ENCODE data around the gene PIGV. TPM values are rescaled to one million over a fixed set of nuclear protein-coding genes. Genes with fewer than 3 reads are reported as not detected.
"Not testable (repeated sequence)": the region's sequence is repeated elsewhere in the genome, so short reads cannot be mapped to it uniquely, and the experiment has no call there.

PIGV gene
- total RNA-seq, 1 donor: 16.8 TPM

- no peak for DNase-seq (ENCODE audit: low read depth)
- no peak overlapping the region for H3K4me3 ChIP-seq (ENCODE audit: low read depth, low read length)
- no peak for TF ChIP-seq CTCF (IDR thresholded peaks at IDR 0.05; ENCODE audit: insufficient read depth, low read depth, low read length)
These were observed 51.0 kb downstream of the PIGV start for GRCh38 chr1:26838474-26839338.

- TF ChIP-seq CTCF (IDR thresholded peaks at IDR 0.05; ENCODE audit: insufficient read depth, low read depth, low read length): no peak
- no peak overlapping the region for H3K4me3 ChIP-seq (ENCODE audit: low read depth, low read length)
- no peak for DNase-seq (ENCODE audit: low read depth)
These were observed 51.6 kb downstream of the PIGV start for GRCh38 chr1:26839339-26839722.

- TF ChIP-seq CTCF (IDR thresholded peaks at IDR 0.05; ENCODE audit: insufficient read depth, low read depth, low read length): no peak
These were observed 52.0 kb downstream of the PIGV start for GRCh38 chr1:26839779-26840178.

GRCh38 chr1:26844424-26845196 lies 56.9 kb downstream of the PIGV start:
- no peak for DNase-seq (ENCODE audit: low read depth)
- no peak overlapping the region for H3K4me3 ChIP-seq (ENCODE audit: low read depth, low read length)
- TF ChIP-seq CTCF (IDR thresholded peaks at IDR 0.05; ENCODE audit: insufficient read depth, low read depth, low read length): no peak

More at GRCh38 chr1:26839779-26840178, 52.0 kb downstream of the PIGV start:
- H3K4me3 ChIP-seq (ENCODE audit: low read depth, low read length): no peak overlapping the region
- no peak for DNase-seq (ENCODE audit: low read depth)

GRCh38 chr1:26847826-26848225 lies 60.1 kb downstream of the PIGV start:
- H3K4me3 ChIP-seq (ENCODE audit: low read depth, low read length); DNase-seq (ENCODE audit: low read depth): not testable (repeated sequence)

Small RNA genes lying within 50 kb of the gene (small RNA-seq; reads per million reads assigned to genes)
- gene RN7SL165P: not detected

Other genes with a start within 250 kb of the PIGV start
- gene ARID1A, start 91.9 kb upstream of the PIGV start, total RNA-seq: 24.8 and 31.1 TPM in 2 replicates
- 10.3 and 16.4 TPM in 2 replicates for gene ZDHHC18, start 38.7 kb downstream of the PIGV start, total RNA-seq
- 0.32 and 0.43 TPM in 2 replicates for gene SFN, start 75.2 kb downstream of the PIGV start, total RNA-seq
- 9.5 and 11.9 TPM in 2 replicates for gene GPN2, start 102.3 kb downstream of the PIGV start, total RNA-seq
- gene GPATCH3, start 112.5 kb downstream of the PIGV start, total RNA-seq: 7.3 and 8.7 TPM in 2 replicates
- not detected in 2 replicates for gene NR0B2, start 126.0 kb downstream of the PIGV start, total RNA-seq
- gene NUDC, start 133.8 kb downstream of the PIGV start, total RNA-seq: 19.0 and 21.9 TPM in 2 replicates
- gene KDF1, start 172.5 kb downstream of the PIGV start, total RNA-seq: not detected in 2 replicates
- 13.2 and 27.6 TPM in 2 replicates for gene TRNP1, start 205.7 kb downstream of the PIGV start, total RNA-seq
- gene TENT5B, start 224.9 kb downstream of the PIGV start, total RNA-seq: 9.7 and 15.5 TPM in 2 replicates